ENCODE results near the gene UBAC2. TPM values are rescaled to one million over a fixed set of nuclear protein-coding genes. Genes with fewer than 3 reads are reported as not detected.

The UBAC2 gene
- total RNA-seq, 4 donors from 2014 or later: 67.3 to 111 (median 93.8) TPM

GRCh38 chr13:99256709-99257108, 56.1 kb downstream of the UBAC2 start:
- Histone ChIP-seq H3K9me3 (no peaks in the 10 kb centered on the region), H3K4me3 (no peak overlapping the region), H3K36me3 (peaks cover 20% of the 10 kb centered on the region), H3K27ac (no peak overlapping the region), H3K4me1 (peaks cover 3% of the 10 kb centered on the region), H3K27me3 (no peaks in the 10 kb centered on the region)
- DNase-seq (ENCODE audit: low spot score in 2 of 2): no peak
- 77% methylated on average over 3 of the region's 3 CpGs for WGBS
- TF ChIP-seq POLR2A (IDR thresholded peaks at IDR 0.05) (no peak), EP300 (IDR thresholded peaks at IDR 0.05) (no peak), POLR2AphosphoS5 (IDR thresholded peaks at IDR 0.05) (no peak), CTCF (IDR thresholded peaks at IDR 0.05) (no peak)

DNA sequence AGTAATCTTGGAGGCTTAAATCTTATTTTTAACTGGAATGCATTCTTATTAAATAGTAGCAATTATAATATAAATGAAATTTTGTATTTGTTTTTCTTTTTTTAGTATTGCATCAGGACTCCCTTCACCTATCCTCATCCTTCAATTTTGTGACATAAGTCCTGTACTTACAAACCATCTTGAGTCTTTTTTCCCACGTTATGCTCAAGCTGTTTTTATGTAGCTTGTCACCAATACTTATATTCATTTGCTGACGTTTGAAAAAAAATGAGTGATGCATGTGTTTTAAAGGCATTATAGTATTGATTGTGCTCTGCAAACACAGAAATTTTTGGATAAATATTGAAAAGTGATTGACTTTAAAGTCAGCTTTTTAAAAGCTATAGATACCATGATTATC, 56.6 kb downstream of the UBAC2 start:
- WGBS: 88% methylated on average over 2 of the region's 2 CpGs
- Histone ChIP-seq H3K4me1 (no peaks in the 10 kb centered on the region), H3K9me3 (no peaks in the 10 kb centered on the region), H3K27ac (no peak overlapping the region), H3K4me3 (no peak overlapping the region), H3K36me3 (peaks cover 16% of the 10 kb centered on the region), H3K27me3 (no peaks in the 10 kb centered on the region)
- DNase-seq (ENCODE audit: low spot score in 2 of 2): no peak
- TF ChIP-seq EP300 (IDR thresholded peaks at IDR 0.05): no peak
- no peak for TF ChIP-seq CTCF (IDR thresholded peaks at IDR 0.05)
- no peak for TF ChIP-seq POLR2A (IDR thresholded peaks at IDR 0.05)
- TF ChIP-seq POLR2AphosphoS5 (IDR thresholded peaks at IDR 0.05): no peak

DNA sequence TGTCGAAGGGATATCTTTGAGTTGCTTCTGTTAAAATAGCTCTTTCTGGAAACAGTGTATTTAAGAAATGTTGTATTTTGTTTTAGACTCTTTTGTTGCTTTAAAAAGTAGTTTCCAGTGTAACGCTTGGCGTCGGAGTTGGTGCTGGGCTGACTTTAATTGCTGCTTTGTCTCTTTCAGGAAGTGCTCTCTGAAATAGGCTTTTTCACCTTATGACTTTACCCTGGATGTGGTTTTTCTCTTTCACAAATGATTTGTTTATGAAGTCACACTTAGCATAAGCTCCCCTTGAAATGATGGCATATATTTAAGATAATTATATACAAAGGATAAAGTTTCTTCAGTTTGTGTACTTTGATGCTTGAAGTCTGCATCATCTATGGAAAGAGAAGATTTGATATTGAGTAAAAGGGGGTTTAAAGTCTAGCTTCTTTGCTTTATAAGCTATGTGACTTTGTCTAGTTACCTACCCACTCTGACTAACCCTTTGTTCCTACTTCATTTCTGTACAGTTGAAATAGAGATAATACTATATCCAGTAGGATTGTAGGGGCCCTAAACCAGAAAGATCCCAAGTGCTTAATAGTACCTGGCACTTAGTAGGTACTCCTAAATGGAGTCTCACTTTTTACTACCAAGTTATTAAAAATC, 57.7 kb downstream of the UBAC2 start, which contains the start of gene GPR18:
TSS of gene GPR18 (minus strand) at position 170 of the 651 bp plus-strand sequence. CDS start 2,507 bp downstream, outside the sequence.
- Histone ChIP-seq H3K27me3 (no peaks in the 10 kb centered on the region), H3K4me3 (no peak within 1 kb of the TSS), H3K9me3 (no peaks in the 10 kb centered on the region), H3K36me3 (peaks cover 16% of the 10 kb centered on the region), H3K27ac (no peak within 1 kb of the TSS), H3K4me1 (peaks cover 2% of the 10 kb centered on the region)
- no peak for DNase-seq (ENCODE audit: low spot score in 2 of 2)
- 68% methylated on average over 4 of the region's 4 CpGs for WGBS
- no peak for TF ChIP-seq CTCF (IDR thresholded peaks at IDR 0.05)
- TF ChIP-seq POLR2A (IDR thresholded peaks at IDR 0.05): no peak
- TF ChIP-seq POLR2AphosphoS5 (IDR thresholded peaks at IDR 0.05): no peak
- no peak for TF ChIP-seq EP300 (IDR thresholded peaks at IDR 0.05)

DNA sequence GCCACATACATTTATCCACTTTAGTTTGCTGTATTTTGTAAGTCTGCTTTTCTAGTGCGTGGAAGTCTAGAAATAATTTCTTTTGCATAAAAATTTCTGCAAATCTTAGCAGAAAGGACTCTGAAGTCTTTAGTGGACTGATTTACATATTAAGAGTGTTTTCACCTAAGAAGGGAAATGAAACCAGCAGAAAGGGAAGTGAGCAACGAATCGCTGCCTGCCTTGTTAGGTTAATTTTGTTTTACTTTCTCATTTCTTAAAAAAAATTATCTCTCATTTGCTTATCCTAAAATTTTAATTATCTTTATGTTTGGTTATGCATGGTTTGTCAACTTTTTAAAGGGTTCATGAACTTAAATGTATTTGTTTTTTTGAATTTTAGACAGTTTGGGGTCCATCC, 58.3 kb downstream of the UBAC2 start:
- TF ChIP-seq CTCF (IDR thresholded peaks at IDR 0.05) (no peak), EP300 (IDR thresholded peaks at IDR 0.05) (no peak), POLR2A (IDR thresholded peaks at IDR 0.05) (no peak), POLR2AphosphoS5 (IDR thresholded peaks at IDR 0.05) (no peak)
- Histone ChIP-seq H3K27me3 (no peaks in the 10 kb centered on the region), H3K36me3 (peaks cover 16% of the 10 kb centered on the region), H3K9me3 (no peaks in the 10 kb centered on the region), H3K27ac (no peak overlapping the region), H3K4me3 (no peak overlapping the region), H3K4me1 (peaks cover 2% of the 10 kb centered on the region)
- WGBS: 79% methylated on average over 3 of the region's 3 CpGs
- no peak for DNase-seq (ENCODE audit: low spot score in 2 of 2)

DNA sequence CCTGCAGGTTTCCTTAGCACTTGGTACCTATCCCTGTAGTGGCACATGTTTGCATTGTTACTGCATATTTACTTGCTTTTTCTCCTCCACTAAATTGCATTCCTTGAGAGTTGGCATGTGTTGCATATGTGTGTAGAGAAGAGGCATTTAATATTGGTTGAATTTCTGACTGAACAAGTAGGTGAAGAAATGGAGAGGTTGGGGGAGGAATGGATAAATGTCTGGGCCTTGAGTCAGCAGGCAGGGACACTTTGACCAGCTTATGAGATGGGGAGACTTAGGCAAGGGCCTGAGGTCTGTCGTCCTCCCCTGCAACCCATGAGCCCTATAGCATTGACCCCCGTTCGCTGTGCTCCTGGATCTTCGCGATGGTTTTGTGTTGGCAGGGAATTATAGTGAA, 59.6 kb downstream of the UBAC2 start:
- Histone ChIP-seq H3K9me3 (no peaks in the 10 kb centered on the region), H3K27ac (no peak overlapping the region), H3K27me3 (no peaks in the 10 kb centered on the region), H3K4me3 (no peak overlapping the region), H3K36me3 (peaks cover 12% of the 10 kb centered on the region), H3K4me1 (peaks cover 2% of the 10 kb centered on the region)
- no peak for TF ChIP-seq POLR2A (IDR thresholded peaks at IDR 0.05)
- TF ChIP-seq CTCF (IDR thresholded peaks at IDR 0.05): no peak
- TF ChIP-seq POLR2AphosphoS5 (IDR thresholded peaks at IDR 0.05): no peak
- no peak for TF ChIP-seq EP300 (IDR thresholded peaks at IDR 0.05)
- DNase-seq (ENCODE audit: low spot score in 2 of 2): no peak
- 91% methylated on average over 5 of the region's 5 CpGs for WGBS

Data from suprapubic skin (tissue), 4 donors.